GM21786 (cell line): ENCODE data around the gene CHD2.

Source experiments
- ATAC-seq: cut with Tn5 transposase; IDR thresholded peaks from one replicate; pipeline ENCODE4 v1.9.1; 2021; ENCODE audit not compliant: unreplicated experiment

Gene CHD2

GRCh38 chr15:92885224-92886041 lies 14.7 kb upstream of the CHD2 start:
- ATAC-seq, result no peak

GRCh38 chr15:92886042-92886537 lies 14.0 kb upstream of the CHD2 start:
- ATAC-seq, result no peak

- ATAC-seq, result no peak
Observed at GRCh38 chr15:92886815-92887214, 13.3 kb upstream of the CHD2 start.

GRCh38 chr15:92887869-92888268 lies 12.3 kb upstream of the CHD2 start:
- no peak for ATAC-seq

GRCh38 chr15:92889390-92890107 lies 10.6 kb upstream of the CHD2 start:
- ATAC-seq, result no peak

- no peak for ATAC-seq
Observed at GRCh38 chr15:92891533-92892200, 8.5 kb upstream of the CHD2 start.

GRCh38 chr15:92892201-92892555 lies 7.9 kb upstream of the CHD2 start:
- ATAC-seq, result no peak

- no peak for ATAC-seq
Observed at GRCh38 chr15:92893200-92893599, 6.9 kb upstream of the CHD2 start.

- no peak for ATAC-seq
Observed at GRCh38 chr15:92896561-92896960, 3.6 kb upstream of the CHD2 start.

- no peak for ATAC-seq
Observed at GRCh38 chr15:92897620-92898019, 2.5 kb upstream of the CHD2 start.

GRCh38 chr15:92898988-92899582 lies 1.0 kb upstream of the CHD2 start:
- no peak for ATAC-seq

- ATAC-seq, result no peak
Observed at GRCh38 chr15:92899601-92899947, 550 bp upstream of the CHD2 start.

GRCh38 chr15:92900731-92901071 lies 577 bp downstream of the CHD2 start:
- no peak for ATAC-seq

GRCh38 chr15:92901072-92901761 lies 1.1 kb downstream of the CHD2 start:
- ATAC-seq, result no peak

GRCh38 chr15:92901995-92902394 lies 1.9 kb downstream of the CHD2 start:
- ATAC-seq, result no peak

- no peak for ATAC-seq
Observed at GRCh38 chr15:92902737-92903593, 2.8 kb downstream of the CHD2 start.

- no peak for ATAC-seq
Observed at GRCh38 chr15:92903631-92903965, 3.5 kb downstream of the CHD2 start.

- peak; percentile 56 for ATAC-seq
Observed at GRCh38 chr15:92903966-92904721, 4.0 kb downstream of the CHD2 start.

- ATAC-seq, result no peak
Observed at GRCh38 chr15:92904722-92905571, 4.8 kb downstream of the CHD2 start.
